ENCODE results near the gene AP1G2. TPM values are rescaled to one million over a fixed set of nuclear protein-coding genes. Genes with fewer than 3 reads are reported as not detected.

Gene AP1G2
- total and polyA plus RNA-seq, 2 of the 13 experiments (the other 11 are each of a cell fraction or from before 2014, with no cell fraction given) = 96.9 to 611 TPM

GRCh38 chr14:23555882-23556699 is 11.5 kb downstream of the AP1G2 start, which contains the start of gene THTPA (continued):
- peak; percentile 96; the same call in 1 of the 2 replicates for TF ChIP-seq HMGXB3 (CRISPR knock-in tag; IDR thresholded peaks at IDR 0.05; ENCODE audit: borderline replicate concordance)
- TF ChIP-seq ZBTB21 (CRISPR knock-in tag; IDR thresholded peaks at IDR 0.05) = peak; percentile 79
- peak; percentile 99 for TF ChIP-seq ZNF552 (CRISPR knock-in tag; IDR thresholded peaks at IDR 0.05; ENCODE audit: borderline replicate concordance)

GRCh38 chr14:23555533-23555881 is 12.1 kb downstream of the AP1G2 start:
- ATAC-seq = no peak
- in situ Hi-C loops (cut with HindIII; ENCODE audit: extremely low pct_ligation_motif_present, low pct_unique_long_range_greater_than_20kb) (loop anchor here (5.0 kb wide), 2 partner anchors 73 to 233 kb away; partner anchors contain the start of gene PABPN1), intact Hi-C loops (cut with micrococcal nuclease; ENCODE audit: unreplicated experiment) (loop anchor here (5.0 kb wide), 1 partner anchor 288 kb away; no protein-coding TSS in a partner anchor)
- Histone ChIP-seq H3K9me3 (ENCODE audit: low read length) (no peaks in the 10 kb centered on the region), H3K4me1 (ENCODE audit: insufficient read depth, low read length) (peaks cover 66% of the 10 kb centered on the region), H3K27me3 (ENCODE audit: control insufficient read depth in 1 of 2, insufficient read depth in 2 of 2, low read length in 2 of 2) (no peaks in the 10 kb centered on the region; a peak in 1 of 5 replicates), H3K4me3 (replicated peaks in 1 of 3; ENCODE audit: insufficient read depth in 1 of 3, low read depth in 2 of 3, low read length in 3 of 3) (peak overlapping the region; percentile 83 to 97 (median 84)), H3K9ac (ENCODE audit: insufficient read depth, low read depth, low read length) (peak overlapping the region; percentile 92), H3K36me3 (replicated peaks in 1 of 2; ENCODE audit: control insufficient read depth in 1 of 2, insufficient read depth in 2 of 2, low read length in 2 of 2) (peaks cover 15 to 17% of the 10 kb centered on the region in 2 experiments), H4K20me1 (ENCODE audit: insufficient read depth, low read length) (no peaks in the 10 kb centered on the region), H3K79me2 (ENCODE audit: insufficient read depth, low read length) (peaks cover 9% of the 10 kb centered on the region), H3K27ac (ENCODE audit: extremely low read length, insufficient read depth, low read length) (peak overlapping the region; percentile 89), H3K4me2 (ENCODE audit: low read depth, low read length) (peak overlapping the region; percentile 98), H2AFZ (ENCODE audit: low read length) (peak overlapping the region; percentile 20)
- ChIA-PET CTCF (ENCODE audit: low intra/inter-chr PET ratio, low total read pairs) (interaction anchor here (10.9 kb wide), 1 partner anchor 74 kb away, joined by 275 read pairs; no protein-coding TSS in a partner anchor), POLR2A (interaction anchor here (0.6 to 7.6 kb wide), 40 partner anchors 9 to 640 kb away, joined by 3 to 113 read pairs (median 5); partner anchors contain the start of genes ACIN1, AP1G2, BCL2L2 and C14orf119)
- DNase-seq (ENCODE audit: low spot score) = no peak
- 0 out of 2 replicates have a peak, but pooled peaks have one; percentile 13 for TF ChIP-seq SSRP1 (CRISPR knock-in tag; IDR thresholded peaks at IDR 0.05)
- no peak for TF ChIP-seq HDAC2 (CRISPR knock-in tag; IDR thresholded peaks at IDR 0.05)
- peak in 1 of 2 experiments; percentile 1; a peak in 1 of 4 replicates for TF ChIP-seq EP300 (IDR thresholded peaks at IDR 0.05; ENCODE audit: low read depth in 2 of 2, low read length in 2 of 2)
- no peak for TF ChIP-seq EP300 (CRISPR knock-in tag; IDR thresholded peaks at IDR 0.05; ENCODE audit: borderline replicate concordance)
- no peak for TF ChIP-seq ZNF883 (CRISPR knock-in tag; IDR thresholded peaks at IDR 0.05; ENCODE audit: not compliant biosample characterization)
- WGBS (ENCODE audit: low lambda C conversion rate) = 2% methylated on average over 14 of the region's 14 CpGs
- no peak for FAIRE-seq
- BruUV-seq (replicated peaks) = no TSS peak
